H1 (cell line): ENCODE data around the gene FAM216A.

Source experiments
- E2F6 ChIP-seq: IDR thresholded peaks from 2 replicates; pipeline ENCODE4 v1.6.1; 2012; ENCODE audit warnings: inconsistent platforms
- HDAC2 ChIP-seq, 2 experiments: fragments of 300-600 bp in 1 of 2; sonication (generic) in 1 of 2; IDR thresholded peaks; 2 replicates each; pipeline ENCODE4 v1.6.1; 2011 to 2012; ENCODE audit warnings: low read depth in 2 of 2, low read length in 2 of 2, mild to moderate bottlenecking in 2 of 2, moderate library complexity in 2 of 2, borderline replicate concordance in 1 of 2, inconsistent platforms in 1 of 2

- TF ChIP-seq E2F6 (no peak), HDAC2 (IDR thresholded peaks at IDR 0.05; ENCODE audit: borderline replicate concordance in 1 of 2, low read depth in 2 of 2, low read length in 2 of 2) (no peak)
Measured at GRCh38 chr12:110426406-110426805, 42.2 kb upstream of the FAM216A start.
